Stimulated activated CD8-positive, alpha-beta memory T cell treated with anti-CD3 and anti-CD28 coated beads, Interleukin-12 subunit alpha, Interleukin-12 subunit beta, amount 100 ng/mL, for 1 hour (primary cell): Measurements from ENCODE around the gene RGS19.

Experiments used
- DNase-seq: peaks from one replicate; pipeline ENCODE4 v3.0.0-alpha.2; 2020; ENCODE audit warnings: low read depth

RGS19 gene

DNA sequence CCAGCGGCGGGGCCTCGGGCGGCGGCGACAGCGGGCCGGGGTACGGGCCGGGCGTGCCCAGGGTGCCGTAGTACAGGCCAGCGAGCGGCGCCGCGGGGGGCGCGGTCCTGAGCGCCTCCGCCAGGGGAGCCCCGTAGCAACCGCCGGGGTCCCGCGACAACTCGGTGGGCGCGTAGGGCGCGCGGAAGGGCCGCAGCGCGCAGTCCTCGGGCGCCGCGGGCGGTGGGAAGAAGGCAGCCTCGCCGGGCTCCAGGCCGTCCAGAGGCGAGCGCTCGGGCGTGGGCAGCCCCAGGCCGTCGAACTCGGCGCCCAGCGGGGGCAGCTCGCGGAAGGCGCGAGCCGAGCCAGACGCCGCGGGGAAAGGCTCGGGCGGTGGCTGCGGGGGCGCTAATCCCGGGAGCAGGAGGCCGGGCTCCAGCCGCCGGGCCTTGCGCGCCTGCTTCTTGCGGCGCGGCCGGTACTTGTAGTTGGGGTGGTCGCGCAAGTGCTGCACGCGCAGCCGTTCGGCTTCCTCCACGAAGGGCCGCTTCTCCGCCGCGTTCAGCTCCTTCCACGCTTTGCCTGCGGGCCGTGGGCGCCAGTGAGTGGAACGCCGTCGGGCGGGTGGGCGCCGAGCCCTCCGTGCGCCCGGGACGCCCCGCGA is 30.8 kb downstream of the RGS19 start:
- DNase-seq: no peak

DNA sequence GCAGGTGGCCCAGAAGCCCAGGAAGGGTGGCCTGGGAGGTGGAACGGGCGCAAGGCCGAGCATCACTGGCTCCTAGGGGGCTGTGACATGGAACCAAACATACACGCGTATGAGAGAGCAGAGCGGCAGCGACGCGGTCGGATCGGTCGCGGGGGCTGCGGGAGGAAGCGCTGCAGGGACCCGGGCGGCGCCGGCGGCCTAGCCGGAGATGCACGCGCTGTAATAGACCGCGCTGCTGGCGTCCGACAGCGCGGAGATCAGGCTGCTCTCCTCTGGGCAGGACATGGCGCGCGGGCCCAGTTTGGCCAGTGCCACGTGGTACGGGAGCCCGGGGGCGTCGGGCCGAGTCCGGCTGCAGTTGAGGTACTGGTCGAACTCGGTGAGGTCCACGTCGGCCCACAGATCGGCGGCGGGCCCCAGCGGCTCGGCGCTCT is 31.3 kb downstream of the RGS19 start:
- DNase-seq: no peak

DNA sequence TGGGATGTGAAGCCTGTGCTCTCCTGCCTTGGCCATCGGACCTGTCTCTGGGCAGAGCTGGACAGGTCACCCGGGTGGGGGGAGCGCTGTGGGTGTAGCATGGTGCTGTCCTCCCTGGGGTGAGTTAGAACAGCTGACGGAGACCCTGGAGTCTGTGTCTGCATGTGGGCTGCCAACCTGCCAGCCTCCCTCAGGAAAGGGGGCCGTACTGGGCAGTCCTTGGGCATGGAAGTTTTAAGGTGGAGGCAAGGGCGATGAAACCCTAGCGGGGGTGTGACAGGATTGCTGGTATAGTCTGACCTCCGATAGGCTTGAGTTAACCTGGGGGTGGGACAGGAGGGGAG is 32.3 kb downstream of the RGS19 start:
- no peak for DNase-seq

GRCh38 chr20:64045346-64046011 is 33.8 kb downstream of the RGS19 start:
- DNase-seq: no peak

GRCh38 chr20:64044484-64045247 is 34.7 kb downstream of the RGS19 start:
- no peak for DNase-seq

DNA sequence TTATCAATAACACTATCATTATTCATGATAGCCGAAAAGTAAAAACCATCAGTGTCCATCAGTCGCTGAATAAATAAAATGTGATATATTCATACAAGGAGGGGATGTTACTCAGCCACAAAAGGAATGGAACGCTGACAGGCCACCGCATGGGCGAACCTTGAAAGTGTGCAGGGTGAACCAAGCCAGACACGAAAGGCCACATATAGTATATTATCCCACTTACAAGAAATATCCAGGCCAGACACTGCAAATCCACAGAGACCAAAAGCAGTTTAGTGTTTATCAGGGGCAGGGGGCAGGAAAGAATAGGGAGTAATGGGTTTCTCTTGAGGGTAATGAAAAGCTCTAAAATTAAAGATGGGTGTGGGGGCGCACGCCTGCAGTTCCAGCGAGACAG is 35.5 kb downstream of the RGS19 start:
- no peak for DNase-seq

GRCh38 chr20:64042054-64042781 is 37.1 kb downstream of the RGS19 start:
- DNase-seq: no peak

- no peak for DNase-seq
These were observed 37.6 kb downstream of the RGS19 start for GRCh38 chr20:64041781-64042053.

DNA sequence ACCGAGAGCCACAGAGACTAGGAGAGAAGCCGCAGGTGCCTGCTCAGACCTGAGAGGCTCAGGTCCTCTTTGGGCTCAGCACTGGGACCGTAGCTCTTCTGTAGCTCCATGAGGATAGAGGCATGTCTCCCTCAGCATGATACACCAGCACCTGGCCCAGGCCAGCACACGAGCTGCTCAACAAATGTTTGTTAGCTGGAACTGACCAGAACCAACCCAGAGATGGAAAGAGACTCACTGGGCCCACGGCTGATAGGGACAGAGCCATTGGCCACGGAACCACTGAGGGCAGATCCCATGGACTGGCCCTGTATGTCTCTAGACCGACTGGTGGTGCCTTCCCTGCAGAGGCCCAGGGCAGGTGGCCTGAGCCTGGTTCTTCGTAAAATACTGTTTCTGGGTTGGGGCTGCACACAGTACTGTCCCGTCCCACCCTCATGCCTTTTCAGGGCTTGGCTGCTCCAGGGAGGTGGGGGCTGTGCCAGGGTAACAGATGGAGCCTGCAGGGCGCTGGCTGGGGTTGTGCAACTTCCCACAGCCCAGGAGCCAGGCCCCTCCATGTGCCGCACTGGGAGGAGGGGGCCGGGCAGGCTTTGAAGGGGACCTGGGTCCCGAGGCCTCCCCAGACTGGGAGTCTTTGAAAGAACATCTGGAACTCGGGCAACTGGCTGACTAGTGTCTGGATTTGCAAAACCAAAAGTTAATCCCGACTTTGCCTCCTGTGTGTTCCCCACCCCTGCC is 38.1 kb downstream of the RGS19 start:
- DNase-seq: no peak

DNA sequence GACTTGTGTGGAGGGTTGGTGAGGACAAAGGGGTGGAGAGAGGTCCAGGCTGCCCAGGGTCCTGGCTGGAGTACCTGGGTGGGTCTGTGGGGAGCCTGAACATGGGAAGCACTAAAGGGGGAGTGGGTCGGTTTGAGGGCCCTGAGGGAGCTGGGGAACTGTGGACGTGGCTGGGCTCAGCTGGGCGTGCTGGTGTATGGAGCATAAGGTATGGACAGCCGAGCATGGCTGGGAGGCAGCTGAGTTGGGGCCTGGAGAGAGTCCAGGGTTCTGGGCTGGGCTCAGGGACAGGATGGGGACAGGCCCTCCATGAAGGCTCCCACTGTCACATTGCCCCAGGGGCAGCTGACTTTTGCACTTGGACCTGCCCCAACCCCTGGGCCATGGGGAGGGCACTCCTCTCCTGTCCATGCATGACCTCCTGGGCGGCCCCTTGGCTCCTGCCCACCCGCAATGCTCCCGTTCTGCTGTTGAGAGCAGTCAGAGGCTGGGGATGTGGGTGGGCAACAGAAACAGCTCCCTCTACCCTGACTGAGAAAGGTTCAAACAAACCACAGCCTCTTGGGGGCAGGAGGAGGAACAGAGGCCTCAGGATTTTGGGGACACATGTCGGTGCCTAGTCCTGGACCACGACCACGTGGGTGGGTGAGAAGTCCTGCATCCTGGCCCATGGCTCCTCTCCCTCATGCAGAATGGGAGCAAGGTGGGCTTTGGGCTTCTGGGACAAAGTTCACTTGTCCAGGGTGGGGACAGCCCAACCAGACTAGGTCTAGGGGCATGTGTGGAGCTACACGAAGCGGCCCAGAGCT is 38.9 kb downstream of the RGS19 start:
- no peak for DNase-seq

GRCh38 chr20:64039293-64040160 is 39.8 kb downstream of the RGS19 start:
- DNase-seq: no peak

GRCh38 chr20:64038565-64039292 is 40.6 kb downstream of the RGS19 start:
- DNase-seq: peak; percentile 54

DNA sequence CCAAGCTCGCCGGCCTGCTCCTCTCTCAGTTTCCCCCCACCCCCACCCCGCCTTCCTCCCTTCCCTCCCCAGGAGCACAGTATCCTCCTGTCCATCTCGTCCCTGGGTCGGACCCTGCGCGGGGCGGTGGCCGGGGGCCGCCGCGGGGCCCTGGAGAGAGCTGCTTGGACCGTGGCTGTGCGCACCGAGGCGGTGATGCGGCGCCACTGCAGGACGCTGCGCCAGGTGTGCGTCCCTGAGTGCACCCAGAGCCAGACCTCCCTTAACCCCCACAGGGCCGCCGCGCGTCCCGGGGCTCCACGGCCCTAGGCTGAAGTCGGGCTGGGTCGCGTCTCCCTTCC is 41.1 kb downstream of the RGS19 start:
- DNase-seq: no peak

DNA sequence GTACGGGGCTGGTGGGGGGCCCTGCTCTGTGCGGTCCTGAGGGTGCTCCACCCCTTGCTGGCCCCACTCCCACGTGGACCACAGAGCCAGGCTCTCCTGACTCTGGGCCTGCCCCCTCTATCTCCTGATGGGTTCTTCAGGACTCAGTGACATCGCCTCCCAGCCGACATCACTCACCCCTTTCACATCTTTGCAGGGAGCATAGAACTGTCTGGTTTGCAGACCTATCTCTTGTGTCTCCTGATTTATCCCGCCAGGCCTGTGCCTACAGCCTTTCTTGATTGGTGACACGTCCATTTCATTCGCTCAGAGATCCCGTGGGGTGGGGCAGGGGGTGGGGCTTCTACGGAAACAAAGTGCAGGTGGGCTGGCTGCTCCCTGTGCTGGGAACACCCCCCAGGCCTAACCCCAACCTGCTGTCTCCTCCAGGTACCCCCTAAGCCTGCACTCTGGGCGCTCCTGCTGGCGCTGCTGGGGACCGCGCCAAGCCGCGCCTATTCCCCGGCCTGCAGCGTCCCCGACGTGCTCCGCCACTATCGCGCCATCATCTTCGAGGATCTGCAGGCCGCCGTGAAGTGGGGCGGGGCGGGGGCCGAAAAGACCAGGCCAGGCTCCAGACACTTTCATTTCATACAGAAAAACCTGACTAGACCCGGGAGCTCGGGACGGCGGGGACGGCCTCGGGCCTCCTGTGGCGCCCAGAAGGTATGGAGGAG is 41.7 kb downstream of the RGS19 start:
- DNase-seq: no peak

DNA sequence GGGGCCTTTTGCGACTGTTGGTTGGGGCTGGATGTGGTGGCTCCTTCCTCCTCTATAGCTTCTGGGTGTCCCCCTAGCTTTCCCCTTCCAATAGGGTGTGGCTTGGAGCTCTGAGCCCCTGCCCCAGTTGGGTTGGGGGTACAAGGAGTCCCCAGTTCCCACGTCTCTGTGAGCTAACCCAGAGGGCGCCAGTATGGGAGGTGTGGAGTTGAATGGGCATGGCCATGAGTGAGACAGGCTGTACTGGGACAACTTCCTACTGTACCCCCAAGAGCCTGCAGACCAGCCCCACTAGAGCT is 42.2 kb downstream of the RGS19 start:
- no peak for DNase-seq

DNA sequence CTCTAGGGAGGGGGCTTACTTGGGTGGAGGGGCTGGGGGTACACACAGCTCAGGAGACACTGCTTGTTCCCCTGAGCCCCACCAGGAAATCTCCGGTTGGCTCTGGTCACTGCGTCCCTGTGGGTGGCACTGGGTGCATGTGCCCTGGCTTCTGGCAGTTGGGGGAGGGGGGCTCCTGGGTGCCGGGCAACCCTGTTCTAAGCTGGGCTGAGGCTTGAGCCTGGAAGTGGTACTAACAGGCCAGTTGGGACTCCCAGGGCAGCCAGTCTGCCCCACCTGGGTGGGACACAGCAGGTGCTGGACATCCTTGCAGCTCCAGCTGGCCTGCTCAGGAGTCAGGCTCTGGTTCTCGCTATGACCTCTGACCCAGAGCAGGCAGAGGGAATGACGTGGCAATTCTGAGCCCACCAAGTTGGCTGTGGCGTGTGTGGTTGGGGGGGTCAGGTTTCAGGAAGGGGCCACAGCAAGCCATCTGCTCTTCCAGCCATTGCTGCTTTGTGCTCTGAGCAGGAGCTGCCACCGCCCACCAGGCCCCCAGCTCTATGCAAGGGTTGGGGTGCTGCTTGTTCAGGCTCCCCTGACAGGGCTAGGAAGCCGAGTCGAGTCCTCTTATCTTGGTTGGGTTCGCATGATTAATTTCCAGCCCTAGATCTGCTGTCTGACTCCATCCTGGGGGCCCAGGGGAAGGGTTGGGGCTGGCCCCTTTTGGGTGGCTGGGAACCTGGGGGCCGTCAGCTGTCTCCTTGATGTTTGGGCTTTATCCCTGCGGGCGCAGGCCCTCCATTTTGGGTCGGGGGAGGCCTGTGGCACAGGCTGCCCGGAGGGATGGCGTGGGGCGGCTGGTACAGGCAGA is 42.7 kb downstream of the RGS19 start:
- DNase-seq: no peak

- DNase-seq: no peak
These were observed 43.4 kb downstream of the RGS19 start, which contains the start of gene C20orf204 for GRCh38 chr20:64035933-64036345. Gene C20orf204 (plus strand): TSS chr20:64036182. CDS start chr20:64036324, 142 bp downstream.
